Measurements from ENCODE around the gene FLYWCH2. TPM values are rescaled to one million over a fixed set of nuclear protein-coding genes. Genes with fewer than 3 reads are reported as not detected.
A peak's percentile ranks its signal among the peaks of the same experiment; 100 is the strongest.
"Not testable (repeated sequence)": the region's sequence is repeated elsewhere in the genome, so short reads cannot be mapped to it uniquely, and the experiment has no call there.

Gene FLYWCH2
- total RNA-seq, 2 experiments from 2014 or later: 16.8 to 17.3 TPM

DNA sequence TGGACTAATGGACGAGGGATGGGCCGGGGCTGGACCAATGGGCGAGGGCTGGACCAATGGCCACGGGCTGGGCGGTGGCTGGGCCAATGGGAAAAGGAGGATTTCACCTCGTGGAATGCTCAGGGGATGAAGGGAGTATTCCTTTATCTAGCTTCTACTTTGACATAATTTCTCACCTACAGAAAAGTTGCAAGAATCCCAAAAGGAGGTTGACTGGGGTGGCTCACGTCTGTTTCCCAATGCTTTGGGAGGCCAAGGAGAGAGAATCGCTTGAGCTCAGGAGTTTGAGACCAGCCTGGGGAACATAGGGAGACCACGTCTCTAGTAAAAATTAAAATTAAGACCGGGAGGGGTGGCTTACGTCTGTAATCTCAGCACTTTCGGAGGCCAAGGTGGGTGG lies 23.0 kb downstream of the FLYWCH2 start:
- DNase-seq: no peak
- H3K4me1 Mint-ChIP-seq: peaks cover 19% of the 10 kb centered on the region
- peak overlapping the region; percentile 94 for H3K4me3 Mint-ChIP-seq
- intact Hi-C loops (cut with DNase I, micrococcal nuclease): loop anchor here (1.0 to 5.0 kb wide), 10 partner anchors 21 to 479 kb away; partner anchors contain the start of genes CCNF (in 1 of the 2), ELOB (in 1 of the 2), FLYWCH2 (in 1 of the 2) and PAQR4 (in 1 of the 2)
- no peaks in the 10 kb centered on the region for H3K9me3 Mint-ChIP-seq (ENCODE audit: low read depth)
- POLR2A ChIA-PET: interaction anchor here (1.0 kb wide), 1 partner anchor 71 kb away, joined by 3 read pairs; no protein-coding TSS in a partner anchor
- H3K36me3 Mint-ChIP-seq (ENCODE audit: low read depth): no peaks in the 10 kb centered on the region
- peak overlapping the region; percentile 8 for H3K27ac Mint-ChIP-seq
- no peaks in the 10 kb centered on the region for H3K27me3 Mint-ChIP-seq
- no peak for ATAC-seq
- CTCF ChIA-PET: interaction anchor here (0.7 to 1.9 kb wide), 9 partner anchors 9 to 477 kb away, joined by 3 to 8 read pairs (median 3); partner anchors contain the start of gene FLYWCH2

DNA sequence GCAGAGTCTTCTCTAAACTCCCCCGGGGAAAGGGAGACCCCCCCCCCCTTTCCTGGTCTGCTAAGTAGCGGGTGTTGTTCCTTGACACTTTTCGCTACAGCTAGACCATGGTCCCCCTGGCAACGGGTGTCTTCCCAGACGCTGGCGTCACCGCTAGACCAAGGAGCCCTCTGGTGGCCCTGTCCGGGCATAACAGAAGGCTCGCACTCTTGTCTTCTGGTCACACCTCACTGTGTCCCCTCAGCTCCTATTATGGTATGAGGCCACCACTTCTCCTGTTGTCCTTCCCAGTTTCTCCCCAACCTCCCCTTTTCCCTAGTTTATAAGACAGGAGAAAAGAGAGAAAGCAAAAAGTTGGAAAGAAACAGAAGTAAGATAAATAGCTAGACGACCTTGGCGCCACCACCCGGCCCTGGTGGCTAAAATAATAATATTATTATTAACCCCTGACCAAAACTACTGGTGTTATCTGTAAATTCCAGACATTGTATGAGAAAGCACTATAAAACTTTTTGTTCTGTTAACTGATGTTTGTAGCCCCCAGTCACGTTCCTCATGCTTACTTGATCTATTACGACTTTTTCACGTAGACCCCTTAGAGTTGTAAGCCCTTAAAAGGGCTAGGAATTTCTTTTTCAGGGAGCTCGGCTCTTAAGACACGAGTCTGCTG lies 24.2 kb downstream of the FLYWCH2 start:
- H3K27me3 Mint-ChIP-seq; ATAC-seq; H3K36me3 Mint-ChIP-seq (ENCODE audit: low read depth); POLR2A ChIA-PET; H3K9me3 Mint-ChIP-seq (ENCODE audit: low read depth); H3K4me3 Mint-ChIP-seq; H3K27ac Mint-ChIP-seq: not testable (repeated sequence)
- peaks cover 22% of the 10 kb centered on the region for H3K4me1 Mint-ChIP-seq
- CTCF ChIA-PET: interaction anchor here (0.7 to 1.9 kb wide), 7 partner anchors 13 to 102 kb away, joined by 3 to 8 read pairs (median 3); partner anchors contain the start of gene FLYWCH2
- intact Hi-C loops (cut with DNase I, micrococcal nuclease): loop anchor here in 1 of 2 experiments (5.0 kb wide), 1 partner anchor 480 kb away; the partner anchor contains the start of gene CCNF
- peak; percentile 69 for DNase-seq

DNA sequence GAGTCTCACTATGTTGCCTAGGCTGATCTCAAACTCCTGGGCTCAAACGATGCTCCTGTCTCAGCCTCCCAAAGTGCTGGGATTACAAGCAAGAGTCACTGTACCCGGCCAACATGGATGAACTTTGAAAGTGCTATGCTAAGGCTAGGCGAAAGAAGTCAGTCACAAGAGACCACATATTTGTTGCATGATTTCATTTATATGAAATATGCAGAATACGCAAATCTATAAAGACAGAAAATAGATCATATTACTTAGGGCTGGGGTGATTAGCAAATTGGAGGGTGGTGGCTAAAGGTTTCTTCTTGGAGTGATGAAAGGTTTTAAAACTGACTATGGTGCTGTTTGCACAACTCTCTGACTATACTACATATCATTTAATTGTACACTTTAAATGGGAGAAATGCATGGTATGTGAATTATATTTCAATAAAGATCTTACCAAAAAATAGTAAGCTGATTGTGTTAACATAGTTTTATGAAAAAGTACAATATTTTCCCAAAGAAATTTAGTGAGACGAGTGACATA lies 27.5 kb downstream of the FLYWCH2 start:
- peaks cover 5% of the 10 kb centered on the region for H3K36me3 Mint-ChIP-seq (ENCODE audit: low read depth)
- DNase-seq: no peak
- peak overlapping the region; percentile 79 for H3K4me3 Mint-ChIP-seq
- no peak overlapping the region for H3K27ac Mint-ChIP-seq
- no peaks in the 10 kb centered on the region for H3K9me3 Mint-ChIP-seq (ENCODE audit: low read depth)
- ChIA-PET POLR2A (no interaction called here), CTCF (interaction anchor here (0.8 to 1.9 kb wide), 11 partner anchors 9 to 60 kb away, joined by 3 to 11 read pairs (median 4); partner anchors contain the start of gene FLYWCH2)
- ATAC-seq: no peak
- no peaks in the 10 kb centered on the region for H3K27me3 Mint-ChIP-seq
- H3K4me1 Mint-ChIP-seq: peaks cover 32% of the 10 kb centered on the region
- intact Hi-C loops (cut with DNase I, micrococcal nuclease): loop anchor here in 1 of 2 experiments (10.0 kb wide), 1 partner anchor 194 kb away; no protein-coding TSS in a partner anchor

DNA sequence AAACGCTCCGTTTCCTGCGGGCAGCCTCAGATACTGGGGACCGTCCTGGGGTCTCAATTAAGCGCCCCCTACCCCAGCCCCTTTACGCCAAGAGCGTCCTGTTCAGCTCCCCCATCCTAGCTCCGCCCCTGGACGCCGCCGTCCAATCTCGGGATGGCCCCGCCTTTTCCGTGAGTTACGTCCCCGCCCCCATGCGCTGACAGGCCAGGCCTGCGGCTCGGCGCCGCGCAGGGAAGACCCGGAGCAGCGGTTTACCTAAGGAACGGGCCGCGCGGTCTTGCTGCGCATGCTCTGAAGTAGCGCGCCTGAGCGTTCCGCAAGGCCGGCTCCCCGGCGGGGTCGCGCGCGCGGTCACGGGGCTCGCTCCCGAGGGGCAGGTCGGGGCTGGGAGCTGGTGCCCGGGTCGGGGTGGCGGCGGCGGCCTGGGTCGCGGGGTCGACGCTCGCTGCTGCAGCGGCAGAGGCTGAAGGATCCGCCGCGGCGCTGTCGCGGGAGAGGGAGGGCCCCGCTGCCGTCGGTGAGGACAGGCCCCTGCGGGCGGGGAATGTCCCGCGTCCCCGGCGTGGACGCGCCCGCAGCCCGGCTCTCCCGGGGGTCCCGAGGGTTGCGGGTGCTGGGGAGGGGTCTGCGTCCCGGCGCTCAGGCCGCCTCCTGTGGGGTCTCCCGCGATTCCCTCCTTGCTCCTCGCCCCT lies 28.8 kb downstream of the FLYWCH2 start, which contains the start of gene FLYWCH1:
FLYWCH1 (plus strand) TSS at position 294 of the 692 bp plus-strand sequence. CDS start 17,755 bp downstream, outside the sequence.
- Mint-ChIP-seq H3K4me1 (peaks cover 30% of the 10 kb centered on the region), H3K27ac (peak within 1 kb of the TSS; percentile 82), H3K36me3 (ENCODE audit: low read depth) (peaks cover 6% of the 10 kb centered on the region), H3K27me3 (no peaks in the 10 kb centered on the region), H3K9me3 (ENCODE audit: low read depth) (no peaks in the 10 kb centered on the region), H3K4me3 (peak within 1 kb of the TSS; percentile 81)
- DNase-seq: peak; percentile 100
- intact Hi-C loops (cut with DNase I, micrococcal nuclease): loop anchor here in 1 of 2 experiments (1.0 to 10.0 kb wide), 6 partner anchors 28 to 238 kb away; partner anchors contain the start of genes FLYWCH2, PAQR4 and PKMYT1
- ChIA-PET POLR2A (interaction anchor here (0.6 to 2.8 kb wide), 3 partner anchors 29 to 166 kb away, joined by 3 to 13 read pairs (median 6); partner anchors contain the start of gene FLYWCH2), CTCF (interaction anchor here (0.6 to 1.9 kb wide), 21 partner anchors 9 to 208 kb away, joined by 3 to 14 read pairs (median 4); partner anchors contain the start of gene FLYWCH2)
- ATAC-seq: peak; percentile 98

DNA sequence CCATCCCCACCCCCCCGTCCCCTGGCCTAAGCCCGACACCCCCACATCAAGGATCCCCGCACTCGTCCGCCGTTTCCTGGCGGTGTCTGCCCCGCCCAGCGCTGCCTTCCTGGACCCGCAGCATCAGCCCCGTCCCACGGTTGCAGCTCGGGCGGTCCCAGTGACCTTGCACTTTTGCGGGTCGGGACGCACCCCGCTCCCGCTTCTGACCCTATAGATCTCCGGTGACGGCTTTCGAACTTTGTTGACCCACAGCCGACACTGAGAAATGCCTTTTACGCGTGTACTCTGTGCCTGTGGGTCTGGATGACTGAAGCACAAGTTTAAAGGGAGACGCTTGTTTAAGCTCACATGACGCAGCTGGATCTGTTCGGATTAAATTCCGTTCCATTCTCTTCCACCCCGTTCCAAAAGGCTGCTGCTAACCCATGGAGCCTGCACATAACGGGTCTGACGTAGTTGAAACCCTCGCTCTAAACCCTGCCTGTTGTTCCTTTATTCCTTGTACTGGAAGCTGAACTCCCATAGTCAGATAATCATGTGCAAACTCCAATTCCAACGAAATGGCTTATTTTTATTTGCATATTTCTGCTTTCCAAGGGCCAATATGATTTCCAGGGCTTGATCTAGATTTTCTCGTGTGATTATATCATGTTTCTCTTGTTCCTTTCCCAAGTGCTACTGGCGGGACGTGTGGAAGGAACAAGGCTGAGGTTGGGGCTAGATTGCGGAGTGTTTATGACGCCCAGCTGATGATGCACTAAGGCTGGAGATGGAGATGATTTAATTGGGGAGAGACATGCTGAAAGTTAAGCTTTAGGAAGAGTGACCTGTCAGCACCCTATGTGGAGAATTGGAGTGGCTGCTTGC lies 29.6 kb downstream of the FLYWCH2 start:
- H3K27ac Mint-ChIP-seq: peak overlapping the region; percentile 64
- peak; percentile 23 for ATAC-seq
- peaks cover 27% of the 10 kb centered on the region for H3K4me1 Mint-ChIP-seq
- ChIA-PET POLR2A (interaction anchor here (0.6 to 2.8 kb wide), 3 partner anchors 30 to 165 kb away, joined by 3 to 13 read pairs (median 6); partner anchors contain the start of gene FLYWCH2), CTCF (interaction anchor here (1.0 to 2.2 kb wide), 13 partner anchors 8 to 73 kb away, joined by 3 to 14 read pairs (median 5); partner anchors contain the start of gene FLYWCH2)
- DNase-seq: peak; percentile 52
- peak overlapping the region; percentile 81 for H3K4me3 Mint-ChIP-seq
- H3K36me3 Mint-ChIP-seq (ENCODE audit: low read depth): peaks cover 8% of the 10 kb centered on the region
- intact Hi-C loops (cut with DNase I, micrococcal nuclease): loop anchor here in 1 of 2 experiments (10.0 kb wide), 1 partner anchor 192 kb away; no protein-coding TSS in a partner anchor
- no peaks in the 10 kb centered on the region for H3K9me3 Mint-ChIP-seq (ENCODE audit: low read depth)
- no peaks in the 10 kb centered on the region for H3K27me3 Mint-ChIP-seq

DNA sequence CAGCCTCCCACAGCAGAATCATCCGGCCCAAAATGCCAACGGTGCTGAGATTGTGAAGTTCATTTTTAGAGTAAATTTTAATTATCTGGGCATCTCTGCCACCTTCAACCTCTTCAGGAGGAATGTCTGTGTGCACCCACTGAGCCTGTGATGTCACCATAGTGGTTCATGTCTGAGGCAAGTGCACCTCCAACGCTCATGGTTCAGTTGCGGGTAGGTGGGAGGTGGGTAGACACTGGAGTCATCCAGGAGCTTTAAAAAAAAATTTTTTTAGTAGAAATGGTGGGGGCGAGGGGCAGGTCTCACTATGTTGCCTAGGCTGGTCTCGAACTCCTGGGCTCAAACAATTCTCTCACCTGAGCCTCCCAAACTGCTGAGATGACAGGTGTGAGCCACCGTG lies 30.6 kb downstream of the FLYWCH2 start:
- DNase-seq (no peak), ATAC-seq (no peak)
- POLR2A ChIA-PET: interaction anchor here (2.8 kb wide), 1 partner anchor 31 kb away, joined by 13 read pairs; the partner anchor contains the start of gene FLYWCH2
- H3K4me1 Mint-ChIP-seq: peaks cover 27% of the 10 kb centered on the region
- intact Hi-C loops (cut with DNase I, micrococcal nuclease): loop anchor here in 1 of 2 experiments (10.0 kb wide), 1 partner anchor 191 kb away; no protein-coding TSS in a partner anchor
- no peaks in the 10 kb centered on the region for H3K27me3 Mint-ChIP-seq
- peaks cover 10% of the 10 kb centered on the region for H3K36me3 Mint-ChIP-seq (ENCODE audit: low read depth)
- no peaks in the 10 kb centered on the region for H3K9me3 Mint-ChIP-seq (ENCODE audit: low read depth)
- CTCF ChIA-PET: interaction anchor here (0.6 to 3.0 kb wide), 3 partner anchors 9 to 52 kb away, joined by 3 to 11 read pairs (median 6); no protein-coding TSS in a partner anchor
- H3K27ac Mint-ChIP-seq: no peak overlapping the region
- peak overlapping the region; percentile 81 for H3K4me3 Mint-ChIP-seq

DNA sequence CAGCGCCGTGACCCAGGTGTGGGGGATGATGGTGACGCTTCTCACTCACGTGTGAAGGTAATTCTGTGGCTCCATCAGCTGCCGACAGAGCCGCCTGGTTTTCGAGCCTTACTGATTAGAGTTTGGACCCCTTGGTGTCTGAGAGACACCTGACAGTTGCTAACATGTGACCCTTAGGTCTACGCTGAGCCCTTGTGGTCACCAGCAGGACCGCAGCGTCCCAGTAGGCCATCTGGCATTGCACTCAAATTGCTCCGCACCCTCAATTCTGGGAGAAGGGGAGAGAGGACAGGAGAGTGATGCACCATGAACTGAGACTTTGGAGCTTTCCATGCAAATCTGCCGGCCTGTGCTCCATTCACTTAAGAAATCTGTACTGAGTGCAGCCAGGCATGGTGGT lies 31.2 kb downstream of the FLYWCH2 start:
- H3K36me3 Mint-ChIP-seq (ENCODE audit: low read depth): peaks cover 10% of the 10 kb centered on the region
- CTCF ChIA-PET: interaction anchor here (2.2 to 3.0 kb wide), 2 partner anchors 8 to 13 kb away, joined by 6 to 11 read pairs; no protein-coding TSS in a partner anchor
- DNase-seq (no peak), ATAC-seq (no peak)
- no peaks in the 10 kb centered on the region for H3K27me3 Mint-ChIP-seq
- intact Hi-C loops (cut with DNase I, micrococcal nuclease): loop anchor here in 1 of 2 experiments (10.0 kb wide), 1 partner anchor 191 kb away; no protein-coding TSS in a partner anchor
- no peak overlapping the region for H3K27ac Mint-ChIP-seq
- no peaks in the 10 kb centered on the region for H3K9me3 Mint-ChIP-seq (ENCODE audit: low read depth)
- H3K4me3 Mint-ChIP-seq: no peak overlapping the region
- POLR2A ChIA-PET: no interaction called here
- peaks cover 27% of the 10 kb centered on the region for H3K4me1 Mint-ChIP-seq

DNA sequence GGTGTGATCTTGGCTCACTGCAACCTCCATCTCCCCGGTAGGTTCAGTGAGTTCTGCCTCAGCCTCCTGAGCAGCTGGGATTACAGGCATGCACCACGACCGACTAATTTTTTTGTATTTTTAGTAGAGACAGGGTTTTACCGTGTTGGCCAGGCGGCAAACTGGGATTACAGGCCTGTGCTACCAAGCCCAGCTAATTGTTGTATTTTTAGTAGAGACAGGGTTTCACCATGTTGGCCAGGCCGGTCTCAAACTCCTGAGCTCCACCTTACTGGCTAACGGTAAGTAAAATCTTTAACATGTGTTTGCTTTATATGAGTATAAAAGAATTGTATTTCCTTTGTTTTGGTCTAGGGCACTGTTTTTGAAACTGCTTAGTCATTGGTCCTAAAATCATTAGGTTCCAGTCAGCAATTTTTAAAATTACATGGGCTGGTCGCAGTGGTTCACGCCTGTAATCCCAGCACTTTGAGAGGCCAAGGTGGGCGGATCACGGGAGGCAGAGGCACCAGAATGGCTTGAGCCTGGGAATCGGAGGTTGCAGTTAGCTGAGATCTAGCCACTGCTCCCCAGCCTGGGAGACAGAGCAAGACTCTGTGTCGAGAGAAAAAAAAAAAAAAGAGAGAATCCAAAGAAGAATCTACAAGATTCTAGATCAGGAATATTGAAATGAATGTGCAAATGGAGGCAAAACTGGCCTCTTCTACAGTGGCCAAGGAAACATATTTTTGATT lies 32.3 kb downstream of the FLYWCH2 start:
- ATAC-seq (no peak), DNase-seq (no peak)
- Mint-ChIP-seq H3K36me3 (ENCODE audit: low read depth) (peaks cover 16% of the 10 kb centered on the region), H3K4me1 (peaks cover 33% of the 10 kb centered on the region), H3K27ac (peak overlapping the region; percentile 63), H3K4me3 (no peak overlapping the region), H3K9me3 (ENCODE audit: low read depth) (no peaks in the 10 kb centered on the region), H3K27me3 (no peaks in the 10 kb centered on the region)
- intact Hi-C loops (cut with DNase I, micrococcal nuclease): loop anchor here in 1 of 2 experiments (10.0 kb wide), 1 partner anchor 189 kb away; no protein-coding TSS in a partner anchor
- POLR2A ChIA-PET: no interaction called here
- CTCF ChIA-PET: interaction anchor here (0.9 to 3.0 kb wide), 4 partner anchors 9 to 44 kb away, joined by 3 to 11 read pairs (median 3); no protein-coding TSS in a partner anchor

DNA sequence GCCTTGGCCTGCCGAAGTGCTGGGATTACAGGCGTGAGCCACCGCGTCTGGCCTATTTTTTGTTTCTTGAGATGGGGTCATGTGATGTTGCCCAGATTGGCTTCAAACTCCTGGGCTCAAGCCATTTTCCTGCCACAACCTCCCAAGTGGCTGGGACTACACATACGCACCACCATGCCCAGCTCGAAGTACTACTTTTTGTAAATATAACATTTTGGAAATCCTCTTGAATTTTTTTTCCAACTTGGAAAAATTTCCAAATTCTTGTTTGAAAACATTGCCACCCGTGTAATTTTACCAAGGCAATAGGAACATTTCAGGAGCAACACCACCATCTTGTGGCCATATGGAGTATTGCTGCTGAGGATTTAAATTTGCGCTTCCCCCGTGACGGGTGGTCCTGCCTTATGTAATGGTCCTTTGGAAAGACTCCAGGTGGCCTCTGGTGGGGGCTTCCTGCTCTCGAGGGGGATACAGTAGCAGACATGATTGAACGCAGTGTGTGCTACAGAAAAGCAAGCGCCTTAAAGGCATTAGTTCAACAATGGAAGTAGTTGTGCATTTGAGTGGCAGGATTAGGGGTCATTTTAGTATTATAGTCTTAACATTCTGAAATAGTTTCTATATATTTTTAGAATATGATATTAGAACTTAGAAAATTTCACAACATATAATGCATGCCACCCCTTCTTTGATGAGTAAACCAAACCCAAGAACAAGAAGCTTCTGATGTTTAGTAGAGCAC lies 36.7 kb downstream of the FLYWCH2 start:
- Mint-ChIP-seq H3K27ac (no peak overlapping the region), H3K36me3 (ENCODE audit: low read depth) (peaks cover 20% of the 10 kb centered on the region), H3K4me1 (peaks cover 18% of the 10 kb centered on the region), H3K27me3 (no peaks in the 10 kb centered on the region), H3K9me3 (ENCODE audit: low read depth) (no peaks in the 10 kb centered on the region), H3K4me3 (no peak overlapping the region)
- ChIA-PET POLR2A (no interaction called here), CTCF (interaction anchor here (0.6 to 3.7 kb wide), 15 partner anchors 8 to 66 kb away, joined by 3 to 12 read pairs (median 4); partner anchors contain the start of genes FLYWCH1 and FLYWCH2)
- ATAC-seq (peak; percentile 60), DNase-seq (peak; percentile 72)
- intact Hi-C loops (cut with DNase I, micrococcal nuclease): loop anchor here (1.0 to 10.0 kb wide), 6 partner anchors 8 to 185 kb away; no protein-coding TSS in a partner anchor

Measured in activated CD4-positive, alpha-beta T cell treated with anti-CD3 and anti-CD28 coated beads for 36 hours (primary cell).